HG03571 (cell line): ENCODE measurements around the gene ATAD3C.
"Not testable (repeated sequence)": the region's sequence is repeated elsewhere in the genome, so short reads cannot be mapped to it uniquely, and the experiment has no call there.

Source experiments
- ATAC-seq: cut with Tn5 transposase; IDR thresholded peaks from one replicate; pipeline ENCODE4 v1.9.1; 2021; ENCODE audit not compliant: unreplicated experiment

ATAD3C gene

DNA sequence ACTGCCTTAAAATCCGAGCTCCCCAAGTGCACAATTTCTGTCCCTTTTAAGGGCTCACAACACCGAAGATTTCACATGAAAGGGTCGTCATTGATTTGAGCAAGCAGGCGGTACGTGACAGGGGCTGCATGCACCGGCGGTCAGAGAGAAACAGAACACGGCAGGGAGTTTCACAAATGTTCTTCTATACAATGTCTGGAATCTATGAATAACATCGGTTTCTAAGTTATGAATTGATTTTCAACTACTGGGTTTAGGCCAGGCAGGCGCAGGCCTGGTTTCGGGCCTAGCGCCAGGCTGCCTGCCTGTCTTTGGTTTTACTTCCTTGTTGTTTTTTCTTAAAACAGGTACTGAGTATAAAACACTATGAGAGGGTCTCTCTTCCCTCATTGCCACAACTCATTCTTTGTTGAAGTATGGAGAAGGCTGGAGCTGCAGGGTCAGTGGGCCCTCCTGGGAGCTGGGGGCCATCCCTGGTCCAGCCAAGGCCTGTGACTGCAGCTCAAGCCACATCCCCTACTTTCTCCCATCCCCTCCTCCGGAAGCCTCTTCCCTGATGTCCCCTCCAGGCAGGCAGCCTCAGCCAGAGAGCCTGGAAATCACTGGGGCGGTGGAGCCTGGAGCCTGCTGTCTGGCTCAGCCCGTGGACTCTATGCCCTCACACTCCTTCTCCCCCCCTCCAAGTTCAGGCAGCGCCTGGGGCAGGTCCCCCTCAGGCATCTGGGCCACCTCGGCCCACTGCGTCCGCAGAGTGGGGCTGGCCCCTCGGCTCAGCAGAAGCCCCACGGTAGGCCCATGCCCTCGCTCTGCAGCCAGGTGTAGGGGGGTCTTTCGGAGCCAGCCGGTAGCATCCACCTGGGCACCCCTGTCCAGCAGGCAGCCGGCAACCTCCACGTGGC is 30.8 kb upstream of the ATAD3C start:
- ATAC-seq: no peak

DNA sequence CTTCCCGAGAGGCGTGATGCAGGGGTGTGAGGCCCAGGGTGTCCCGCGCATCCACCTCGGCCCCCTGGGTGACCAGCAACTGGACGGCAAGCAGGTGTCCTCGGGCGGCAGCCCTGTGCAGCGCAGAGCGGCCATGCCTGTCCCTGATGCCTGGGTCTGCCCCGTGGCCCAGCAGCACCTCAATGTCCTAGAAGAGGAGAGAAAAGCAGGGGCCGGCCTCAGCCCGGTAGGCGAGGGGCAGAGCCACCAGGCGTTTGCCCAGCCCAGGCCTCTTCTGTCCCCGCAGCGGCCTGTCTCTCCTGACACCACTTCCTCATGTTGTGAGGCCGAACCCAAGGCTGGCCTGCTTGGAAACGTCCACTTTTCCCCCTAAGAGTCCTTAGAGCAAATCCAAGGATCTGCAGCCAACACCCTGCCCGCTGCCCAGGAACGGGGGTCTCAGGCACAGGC is 30.1 kb upstream of the ATAD3C start:
- ATAC-seq: no peak

DNA sequence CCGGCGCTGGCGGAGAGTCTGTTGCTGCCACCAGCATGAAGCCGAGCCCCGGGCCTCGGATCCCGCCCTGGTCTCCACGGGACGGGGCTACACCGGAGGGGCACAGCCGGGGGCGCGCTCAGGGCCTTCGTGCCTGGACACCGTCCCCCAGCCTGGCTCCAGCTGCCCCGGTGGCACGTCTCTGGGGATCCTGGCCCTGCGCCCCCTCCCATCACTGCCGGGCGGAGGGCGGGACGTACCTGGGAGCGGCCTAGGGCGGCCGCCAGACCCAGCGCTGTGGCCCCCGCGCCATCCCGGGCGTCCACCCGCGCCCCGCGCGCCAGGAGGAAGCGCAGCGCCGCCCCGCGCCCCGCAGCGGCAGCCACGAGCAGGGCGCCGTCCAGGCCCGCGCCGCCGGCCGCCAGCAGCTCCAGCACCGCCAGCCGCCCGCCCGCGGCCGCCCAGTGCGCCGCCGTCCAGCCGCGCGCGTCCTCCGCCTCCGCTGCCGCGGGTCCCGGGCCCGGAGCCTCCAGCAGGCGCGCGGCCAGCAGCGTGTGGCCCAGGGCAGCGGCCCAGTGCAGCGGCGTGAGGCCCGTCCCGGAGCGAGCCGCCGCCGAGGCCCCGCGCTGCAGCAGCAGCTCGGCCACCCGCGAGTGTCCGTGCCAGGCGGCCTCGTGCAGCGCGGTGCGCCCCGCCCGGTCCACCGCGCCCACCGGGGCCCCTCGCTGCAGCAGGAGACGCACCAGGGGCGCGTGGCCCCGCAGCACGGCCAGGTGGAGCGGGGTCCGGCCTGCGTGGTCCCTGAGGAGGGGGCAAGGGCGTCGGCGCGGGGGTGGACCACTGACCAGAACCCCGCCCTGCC is 29.5 kb upstream of the ATAD3C start:
- ATAC-seq: no peak

DNA sequence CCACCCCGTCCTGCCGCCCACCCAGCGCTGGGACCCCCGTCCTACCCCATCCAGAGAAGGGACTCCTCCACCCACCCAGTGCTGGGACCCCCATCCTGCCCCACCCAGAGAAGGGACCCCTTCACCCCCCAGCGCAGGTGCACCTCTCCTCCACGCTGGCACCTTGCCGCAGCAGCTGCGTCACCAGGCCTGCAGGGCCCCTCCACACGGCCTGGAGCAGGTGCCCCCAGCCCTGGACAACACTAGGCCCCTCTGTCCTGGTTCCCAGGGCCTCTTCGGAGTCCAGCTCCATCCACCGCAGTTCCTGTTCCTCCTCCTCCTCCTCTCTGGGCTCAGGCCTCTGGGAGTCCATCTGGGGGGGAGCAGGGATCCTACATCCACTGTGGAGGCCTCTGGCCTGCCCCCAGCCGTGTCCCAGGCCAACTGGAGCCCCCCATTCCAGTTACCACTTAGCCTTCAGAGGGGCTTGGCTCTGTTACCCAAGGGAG is 28.8 kb upstream of the ATAD3C start:
- ATAC-seq: no peak

DNA sequence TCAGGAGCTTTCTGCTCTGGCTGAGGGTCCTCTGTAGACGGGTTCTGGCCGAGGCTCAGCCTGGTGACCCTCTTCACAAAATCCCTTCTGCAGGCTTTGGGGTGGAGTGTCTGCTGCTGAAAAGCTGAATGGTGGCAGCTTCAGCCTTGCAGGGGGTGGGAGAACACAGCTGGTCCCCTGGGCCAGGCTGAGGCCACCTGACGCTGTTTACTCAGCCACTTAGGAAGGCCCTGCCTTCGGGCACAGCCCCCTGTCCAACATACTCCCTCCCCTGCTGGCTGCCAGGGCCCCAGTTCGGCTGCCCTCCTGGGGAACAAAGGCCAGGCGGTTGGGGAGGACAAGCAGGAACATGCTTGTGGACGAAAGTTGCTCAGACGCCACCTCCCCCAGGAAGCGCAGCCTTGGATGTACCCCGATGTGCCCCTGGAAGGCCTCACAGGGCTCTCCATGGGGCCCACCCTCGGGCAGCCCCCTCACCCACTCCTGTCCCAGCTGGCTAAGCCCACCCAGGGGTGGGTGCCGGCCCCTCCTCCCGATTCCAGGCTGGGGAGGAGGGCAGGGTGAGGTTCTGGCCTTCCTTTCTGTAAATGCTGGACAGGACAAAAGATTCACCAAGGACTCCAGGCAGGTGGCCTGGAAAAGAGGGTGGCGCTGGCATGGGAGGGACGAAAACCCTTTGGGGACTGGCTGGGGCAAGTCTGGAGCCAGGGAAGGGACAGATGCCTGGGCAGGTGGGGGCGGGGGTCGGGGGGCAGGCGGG is 28.2 kb upstream of the ATAD3C start, which contains the start of gene ANKRD65:
Gene ANKRD65 (minus strand): TSS at position 130 of the 760 bp plus-strand sequence. CDS start 271 bp downstream, outside the sequence.
- ATAC-seq: no peak

DNA sequence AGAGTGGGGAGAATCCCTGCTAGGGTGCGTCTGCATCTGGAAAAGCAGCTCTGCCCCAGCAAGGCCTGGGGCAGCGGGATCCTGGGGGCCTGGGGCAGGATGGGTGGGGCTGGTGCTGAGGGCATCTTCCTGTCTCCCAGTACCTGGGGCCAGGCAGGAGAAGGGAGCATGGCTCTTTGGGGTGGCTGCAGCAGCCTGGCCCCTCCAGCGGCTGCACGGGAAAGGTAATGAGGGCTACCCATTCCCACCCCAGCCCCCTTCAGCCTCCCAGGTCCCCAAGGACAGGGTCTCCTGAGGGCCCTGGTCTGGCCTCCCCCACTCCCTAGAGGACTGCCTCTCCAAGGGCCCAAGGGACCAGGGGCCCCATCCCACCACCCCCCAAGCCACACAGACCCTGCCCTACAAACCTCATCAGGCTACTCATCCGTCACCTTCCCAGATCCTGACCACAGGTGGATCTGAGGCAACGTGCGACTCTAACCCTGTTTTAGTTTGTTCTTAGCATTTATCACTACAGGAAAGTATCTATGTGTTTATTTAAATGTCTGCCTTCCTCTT is 27.5 kb upstream of the ATAD3C start:
- ATAC-seq: no peak

DNA sequence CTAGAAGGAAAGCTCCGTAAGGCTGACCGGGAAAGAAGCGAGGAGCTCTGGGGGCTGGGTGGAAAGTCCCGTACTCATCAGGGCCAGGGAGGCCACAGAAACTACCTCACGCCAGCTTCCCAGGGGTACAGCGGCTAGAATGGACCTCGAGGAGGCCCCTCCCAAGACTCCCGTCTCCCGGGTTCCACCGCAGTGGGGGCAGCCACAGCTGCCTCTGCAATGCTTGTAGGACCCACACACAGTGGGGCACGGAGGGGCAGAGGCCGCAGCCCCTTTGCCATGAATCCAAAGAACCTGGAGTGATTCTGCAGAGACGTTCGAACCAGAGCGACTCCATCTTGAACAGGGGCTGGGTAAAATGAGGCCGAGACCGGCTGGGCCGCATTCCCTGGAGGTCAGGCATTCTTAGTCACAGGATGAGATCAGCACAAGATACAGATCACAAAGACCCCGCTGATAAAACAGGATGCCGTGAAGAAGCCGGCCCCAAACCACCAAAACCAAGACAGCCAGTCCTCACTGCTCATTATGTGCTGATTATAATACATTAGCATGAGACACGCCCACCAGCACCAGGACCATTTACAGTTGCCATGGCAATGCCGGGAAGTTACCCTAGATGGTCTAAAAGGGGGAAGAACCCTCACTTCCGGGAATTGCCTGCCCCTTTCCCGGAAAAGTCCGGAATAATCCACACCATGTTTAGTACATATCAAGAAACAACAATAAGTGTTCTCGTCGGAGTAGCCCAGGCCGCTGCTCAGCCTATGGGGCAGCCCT is 26.8 kb upstream of the ATAD3C start:
- ATAC-seq: no peak

DNA sequence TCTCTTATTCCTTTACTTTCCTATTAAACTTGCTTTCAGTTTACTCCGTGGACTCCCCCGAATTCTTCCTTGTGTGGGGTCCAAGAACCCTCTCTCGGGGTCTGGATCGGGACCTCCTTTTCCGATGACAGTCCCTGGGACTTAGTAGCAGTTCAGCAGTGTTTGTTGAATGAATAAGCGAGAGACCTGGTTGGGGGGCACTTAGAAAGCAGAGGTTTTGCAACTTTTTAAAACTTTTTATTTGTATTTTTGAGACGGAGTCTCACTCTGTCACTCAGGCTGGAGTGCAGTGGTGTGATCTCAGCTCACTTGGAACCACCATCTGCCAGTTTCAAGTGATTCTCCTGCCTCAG is 26.3 kb upstream of the ATAD3C start:
- no peak for ATAC-seq

DNA sequence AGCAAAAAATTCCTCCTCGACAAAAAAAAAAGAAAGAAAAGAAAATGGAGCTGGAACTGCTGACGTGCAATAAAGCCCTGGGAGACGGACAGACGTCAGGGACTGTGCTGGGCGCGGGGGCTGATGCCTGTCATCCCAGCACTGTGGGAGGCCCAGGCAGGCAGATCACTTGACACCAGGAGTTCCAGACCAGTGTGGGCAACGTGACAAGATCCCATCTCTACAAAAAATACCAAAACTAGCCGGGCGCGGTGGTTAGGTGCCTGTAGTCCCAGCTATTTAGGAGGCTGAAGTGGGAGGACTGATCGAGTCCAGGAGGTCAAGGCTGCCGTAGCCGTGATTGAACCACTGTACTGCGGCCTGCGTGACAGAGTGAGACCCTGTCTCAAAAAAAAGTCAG is 24.8 kb upstream of the ATAD3C start:
- ATAC-seq: no peak

DNA sequence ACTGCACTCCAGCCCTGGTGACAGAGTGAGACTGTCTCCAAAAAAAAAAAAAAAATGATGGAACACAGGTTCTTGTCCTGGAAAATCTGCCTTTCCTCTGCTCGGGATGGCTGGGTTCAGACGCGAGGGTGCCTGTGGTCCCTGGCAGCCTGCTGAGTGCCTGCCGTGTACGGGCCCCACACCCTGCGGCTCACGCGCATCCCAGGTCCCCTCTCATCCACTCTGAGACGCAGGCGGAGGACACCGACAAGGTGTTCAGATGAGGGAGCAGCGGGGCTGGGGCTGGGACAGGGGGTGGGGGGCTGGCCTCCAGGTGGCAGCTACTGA is 24.1 kb upstream of the ATAD3C start:
- no peak for ATAC-seq

DNA sequence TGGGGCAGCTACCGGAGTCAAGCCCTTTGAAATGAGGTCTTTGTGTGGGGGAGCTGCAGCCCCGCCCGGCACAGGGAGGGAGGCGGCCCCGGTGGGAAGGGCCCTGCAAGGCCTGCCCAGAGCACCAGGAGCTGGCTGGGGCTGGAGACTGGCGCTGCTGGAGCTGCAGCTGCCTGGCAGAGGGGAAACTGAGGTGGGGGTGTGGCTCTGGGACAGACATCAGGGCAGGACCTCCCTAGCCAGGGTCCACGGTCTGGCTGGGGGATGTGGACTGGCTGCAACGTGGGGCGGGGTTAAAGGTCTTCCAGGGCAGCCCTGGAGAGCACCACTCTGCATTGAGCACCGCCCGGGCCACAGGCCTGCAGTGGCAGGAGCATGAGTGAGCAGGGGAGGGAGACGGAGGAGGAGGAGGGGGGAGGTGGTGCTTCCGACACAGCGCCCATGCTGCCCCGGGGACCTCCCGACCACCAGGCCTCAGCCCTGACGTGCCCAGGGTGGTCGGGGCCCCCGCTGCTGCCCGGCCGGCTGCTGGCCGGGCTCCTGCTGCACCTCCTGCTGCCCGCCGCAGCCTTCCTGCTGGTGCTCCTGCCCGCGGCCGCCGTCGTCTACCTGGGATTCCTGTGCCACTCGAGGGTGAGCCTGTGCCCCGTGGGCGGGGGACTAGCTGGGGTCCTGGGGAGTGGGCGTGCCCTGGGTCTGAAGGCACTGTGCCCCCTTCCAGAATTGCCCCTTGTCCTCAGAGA is 23.6 kb upstream of the ATAD3C start:
- no peak for ATAC-seq

DNA sequence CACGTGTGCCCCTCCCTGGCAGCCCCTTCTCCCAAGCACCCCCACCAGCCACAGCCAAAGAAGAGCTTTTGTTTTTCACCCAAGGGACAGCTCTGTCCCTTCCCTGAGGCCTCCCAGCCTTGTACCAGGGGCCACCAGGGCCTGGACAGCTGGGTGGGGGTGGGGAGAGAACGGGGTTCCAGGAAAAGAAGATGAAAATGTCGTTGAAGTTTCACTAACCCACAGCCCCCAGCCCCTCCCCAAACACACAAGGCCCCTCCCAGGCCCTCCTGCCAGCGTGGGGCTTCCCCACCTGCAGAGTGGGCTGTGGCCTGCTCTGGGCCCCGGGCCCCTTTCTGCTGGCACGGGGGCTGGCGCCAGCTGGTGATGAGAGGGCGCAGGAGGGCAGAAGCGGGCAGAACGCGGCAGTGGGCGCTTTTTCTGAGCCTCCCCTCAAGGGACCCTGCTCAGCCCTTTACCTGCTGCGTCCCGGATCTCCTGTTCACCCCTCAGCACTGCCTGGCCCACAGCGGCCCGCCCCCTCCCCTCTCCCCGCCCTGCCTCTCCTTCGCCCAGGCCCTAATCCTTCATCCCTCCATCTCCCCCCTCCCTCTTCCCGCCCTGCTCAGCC is 22.9 kb upstream of the ATAD3C start:
- no peak for ATAC-seq

DNA sequence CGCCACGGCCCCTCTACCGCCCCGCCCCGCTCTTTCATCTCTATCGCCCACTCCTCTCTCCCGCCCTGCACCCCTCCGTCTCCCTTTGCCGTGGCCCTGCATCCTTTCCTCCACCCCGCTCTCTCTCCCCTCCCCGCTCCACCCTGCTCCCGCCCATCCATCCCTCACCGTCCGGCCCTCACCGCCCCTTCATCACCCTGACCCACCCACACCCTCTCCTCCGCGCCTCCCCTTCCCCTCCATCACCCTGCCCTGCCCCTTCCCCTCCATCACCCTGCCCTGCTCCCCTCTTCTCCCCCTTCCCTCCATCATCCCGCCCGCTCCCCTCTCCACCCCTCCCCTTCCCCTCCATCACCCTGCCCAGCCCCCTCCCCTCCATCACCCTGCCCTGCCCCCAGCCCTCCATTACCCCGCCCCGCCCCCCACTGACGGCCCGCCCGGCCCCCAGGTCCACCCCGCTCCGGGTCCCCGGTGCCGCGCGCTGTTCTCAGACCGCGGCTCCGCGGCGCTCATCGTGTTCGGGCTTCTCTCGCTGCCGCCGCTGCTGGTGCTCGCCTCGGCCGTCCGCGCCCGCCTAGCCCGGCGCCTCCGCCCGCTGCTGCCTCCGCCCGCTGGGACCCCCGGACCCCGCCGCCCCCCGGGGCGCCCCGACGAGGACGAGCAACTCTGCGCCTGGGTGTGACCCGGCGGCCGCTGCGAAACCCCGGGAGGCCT is 22.2 kb upstream of the ATAD3C start:
- no peak for ATAC-seq

DNA sequence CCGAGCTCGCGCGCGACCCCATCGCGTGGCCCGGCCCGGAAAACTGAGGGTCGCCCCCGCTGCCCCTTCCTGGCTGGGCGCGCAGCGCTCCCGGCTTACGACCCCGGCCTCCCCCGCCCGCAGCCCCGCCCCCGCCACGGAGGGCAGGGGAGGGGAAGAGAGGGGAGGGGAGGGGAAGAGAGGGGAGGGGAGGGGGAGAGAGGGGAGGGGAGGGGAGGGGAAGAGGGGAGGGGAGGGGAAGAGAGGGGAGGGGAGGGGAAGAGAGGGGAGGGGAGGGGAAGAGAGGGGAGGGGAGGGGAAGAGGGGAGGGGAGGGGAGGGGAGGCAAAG is 21.7 kb upstream of the ATAD3C start:
- ATAC-seq: no peak

DNA sequence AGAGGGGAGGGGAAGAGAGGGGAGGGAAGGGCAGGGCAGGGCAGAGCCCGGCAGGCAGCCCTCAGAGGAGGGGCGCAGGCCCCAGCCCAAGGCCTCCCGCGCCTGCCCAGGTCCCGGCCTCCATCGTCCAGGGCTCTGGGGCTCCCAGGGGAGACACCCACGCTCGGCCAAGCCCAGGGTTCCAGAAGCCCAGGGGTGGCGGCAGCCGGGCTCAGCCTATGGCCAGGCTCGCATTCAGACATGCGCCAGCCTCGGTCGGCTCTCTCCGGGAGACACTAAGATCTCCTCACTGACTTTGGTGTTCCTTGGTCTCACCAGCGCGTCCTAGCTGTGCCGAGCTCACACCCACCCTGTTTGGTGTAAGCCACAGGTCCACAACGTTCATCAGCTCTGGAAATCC is 21.3 kb upstream of the ATAD3C start:
- no peak for ATAC-seq

DNA sequence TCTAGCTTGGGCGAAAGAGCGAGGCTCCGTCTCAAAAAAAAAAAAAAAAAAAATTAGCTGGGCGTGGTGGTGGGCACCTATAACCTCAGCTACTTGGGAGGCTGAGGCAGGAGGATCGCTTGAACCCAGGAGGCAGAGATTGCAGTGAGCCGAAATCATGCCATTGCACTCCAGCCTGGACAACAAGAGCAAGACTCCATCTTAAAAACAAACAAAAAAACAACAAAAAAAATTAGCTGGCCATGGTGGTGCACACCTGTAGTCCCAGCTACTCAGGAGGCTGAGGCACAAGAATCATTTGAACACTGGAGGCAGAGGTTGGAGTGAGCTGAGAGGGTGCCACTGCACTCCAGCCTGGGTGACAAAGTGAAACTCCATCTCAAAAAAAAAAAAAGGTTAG is 20.5 kb upstream of the ATAD3C start:
- ATAC-seq: not testable (repeated sequence)

DNA sequence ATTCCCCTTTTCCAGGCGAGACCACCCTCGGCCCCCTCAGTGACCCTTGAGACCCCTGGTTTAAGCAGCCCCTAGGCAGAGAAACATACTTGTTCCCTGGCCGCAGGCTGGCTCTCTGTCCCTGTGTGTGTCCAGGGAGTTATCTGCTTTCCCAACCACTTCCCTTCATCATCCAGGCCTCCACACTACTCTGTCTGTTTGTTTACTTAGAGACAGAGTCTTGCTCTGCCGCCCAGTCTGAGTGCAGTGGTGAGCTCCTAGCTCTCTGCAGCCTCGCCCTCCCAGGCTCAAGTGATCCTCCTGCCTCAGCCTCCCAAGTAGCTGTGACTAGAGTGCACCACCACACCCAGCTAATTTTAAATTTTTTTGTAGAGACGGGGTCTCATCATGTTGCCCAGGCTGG is 19.8 kb upstream of the ATAD3C start:
- no peak for ATAC-seq

DNA sequence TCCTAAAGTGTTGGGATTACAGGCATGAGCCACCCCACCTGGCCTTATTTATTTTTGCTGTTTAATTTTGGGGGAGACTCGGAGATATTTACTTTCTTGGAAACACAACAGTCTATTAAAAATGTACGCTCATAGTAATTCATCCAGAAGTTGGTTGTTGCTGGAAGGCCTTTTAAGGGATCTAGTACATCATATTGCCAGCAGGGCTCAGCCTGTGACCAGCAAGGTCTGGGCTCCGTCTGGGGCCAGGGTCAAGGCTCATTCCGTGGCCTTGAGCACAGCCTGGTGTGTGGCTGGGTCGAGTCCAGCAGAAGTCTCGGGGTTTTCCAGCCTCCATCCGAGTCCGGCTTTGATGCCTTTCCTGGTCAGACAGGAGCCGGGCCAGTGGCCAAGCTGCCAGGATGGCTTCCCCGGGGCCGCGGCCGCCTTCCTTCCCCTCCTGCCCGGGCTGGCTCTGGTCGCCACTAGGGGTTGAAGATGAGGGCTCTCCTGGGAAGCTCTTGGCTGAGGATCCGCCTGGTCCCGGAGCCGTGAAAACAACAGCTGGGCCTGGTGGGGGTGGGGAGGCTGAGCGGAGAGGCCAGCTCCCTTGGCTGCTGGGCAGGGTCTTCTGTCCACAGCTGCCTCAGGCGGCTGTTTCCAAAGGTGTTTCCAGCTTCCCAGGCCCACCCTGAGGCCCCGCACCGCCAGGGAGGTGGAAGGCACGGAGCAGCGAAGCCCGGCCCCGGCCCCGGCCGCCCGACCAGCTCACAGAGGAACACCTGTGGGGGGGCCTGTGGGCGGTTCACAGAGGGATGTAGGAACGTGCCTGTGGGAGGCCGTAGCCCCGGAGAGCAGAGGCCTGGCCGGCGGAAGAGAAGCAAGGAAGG is 19.1 kb upstream of the ATAD3C start:
- no peak for ATAC-seq
